ENCODE data around the gene EBLN2. TPM values are rescaled to one million over a fixed set of nuclear protein-coding genes. Genes with fewer than 3 reads are reported as not detected.

EBLN2 gene
- total and polyA plus RNA-seq, 12 donors: 0.28 to 2.0 (median 1.3) TPM

- no peak for ATAC-seq
- intact Hi-C loops (cut with DNase I): loop anchor here in 2 of 10 donors (5.0 to 10.0 kb wide), 2 partner anchors 97 to 205 kb away; partner anchors contain the start of gene SHQ1 (in 1 of the 2)
- 75 to 80% methylated on average over 10 of the region's 10 CpGs for WGBS, 2 donors
Observed at GRCh38 chr3:73049319-73049718, 12.1 kb upstream of the EBLN2 start.

GRCh38 chr3:73052857-73053256, 8.6 kb upstream of the EBLN2 start:
- Histone ChIP-seq H3K36me3 (peaks cover 0 to 37% (median 5%) of the 10 kb centered on the region in 9 donors), H3K4me1 (peaks cover 0 to 41% (median 10%) of the 10 kb centered on the region in 9 donors), H3K4me3 (no peak overlapping the region), H3K9me3 (no peaks in the 10 kb centered on the region), H3K27ac (no peak overlapping the region), H3K27me3 (no peaks in the 10 kb centered on the region)
- ATAC-seq (no peak), DNase-seq (no peak)
- 78 to 84% methylated on average over 2 of the region's 2 CpGs for WGBS, 2 donors
- intact Hi-C loops (cut with DNase I): loop anchor here in 6 of 10 donors (5.0 to 10.0 kb wide), 6 partner anchors 48 to 208 kb away; partner anchors contain the start of genes SHQ1 (in 3 of the 6) and PPP4R2 (in 2 of the 6)
- TF ChIP-seq CTCF (IDR thresholded peaks at IDR 0.05): no peak

More at GRCh38 chr3:73049319-73049718, 12.1 kb upstream of the EBLN2 start:
- H3K9me3 ChIP-seq: no peaks in the 10 kb centered on the region
- no peak for TF ChIP-seq CTCF (IDR thresholded peaks at IDR 0.05)
- no peak overlapping the region for H3K4me3 ChIP-seq
- DNase-seq: no peak
- H3K4me1 ChIP-seq: peaks cover 0 to 47% (median 14%) of the 10 kb centered on the region in 9 donors
- peaks cover 0 to 46% (median 5%) of the 10 kb centered on the region in 9 donors for H3K36me3 ChIP-seq
- H3K27ac ChIP-seq: no peak overlapping the region
- no peaks in the 10 kb centered on the region for H3K27me3 ChIP-seq

GRCh38 chr3:73055583-73055982, 5.9 kb upstream of the EBLN2 start:
- intact Hi-C loops (cut with DNase I): loop anchor here in 7 of 10 donors (2.0 to 10.0 kb wide), 8 partner anchors 51 to 211 kb away; partner anchors contain the start of genes SHQ1 (in 3 of the 7) and PPP4R2 (in 2 of the 7)
- 45 to 51% methylated on average over 8 of the region's 8 CpGs for WGBS, 2 donors
- Histone ChIP-seq H3K9me3 (no peaks in the 10 kb centered on the region), H3K4me3 (no peak overlapping the region), H3K27me3 (no peaks in the 10 kb centered on the region), H3K36me3 (peaks cover 0 to 19% (median 0%) of the 10 kb centered on the region in 9 donors), H3K27ac (peak overlapping the region in 2 of 10 donors; percentile 26 to 33), H3K4me1 (peaks cover 0 to 37% (median 16%) of the 10 kb centered on the region in 9 donors)
- ATAC-seq: peak in 3 of 8 donors; percentile 19 to 22 (median 20)
- no peak for DNase-seq
- no peak for TF ChIP-seq CTCF (IDR thresholded peaks at IDR 0.05)

- peak; percentile 29 to 70 (median 55) for TF ChIP-seq CTCF (IDR thresholded peaks at IDR 0.05)
- Histone ChIP-seq H3K27ac (peak overlapping the region in 3 of 10 donors; percentile 23 to 33 (median 26)), H3K4me3 (no peak overlapping the region), H3K27me3 (no peaks in the 10 kb centered on the region), H3K4me1 (peaks cover 0 to 43% (median 17%) of the 10 kb centered on the region in 9 donors), H3K9me3 (no peaks in the 10 kb centered on the region), H3K36me3 (peaks cover 0 to 19% (median 0%) of the 10 kb centered on the region in 9 donors)
- WGBS, 2 donors: 21 to 27% methylated on average over 5 of the region's 5 CpGs
- intact Hi-C loops (cut with DNase I): loop anchor here in 9 of 10 donors (1.0 to 10.0 kb wide), 11 partner anchors 51 to 211 kb away; partner anchors contain the start of genes SHQ1 (in 3 of the 9) and PPP4R2 (in 2 of the 9)
- ATAC-seq (peak in 4 of 8 donors; percentile 55 to 82 (median 58)), DNase-seq (no peak)
Observed at GRCh38 chr3:73056014-73056844, 5.2 kb upstream of the EBLN2 start.
